IMR-90 (cell line): ENCODE results near the gene CDHR3.

Experiments
- BHLHE40 ChIP-seq: fragments of 150-350 bp; IDR thresholded peaks from 2 replicates; pipeline ENCODE4 v1.6.1; 2016; ENCODE audit warnings: mild to moderate bottlenecking, low read depth, low read length
- CEBPB ChIP-seq: IDR thresholded peaks from 2 replicates; pipeline ENCODE4 v1.6.1; 2012; ENCODE audit warnings: low read depth, low read length, improper control_type of control experiment
- CHD1 ChIP-seq: IDR thresholded peaks from 2 replicates; pipeline ENCODE4 v1.6.1; 2012; ENCODE audit warnings: low read depth, low read length, improper control_type of control experiment
- FOS ChIP-seq: fragments of 150-350 bp; IDR thresholded peaks from 2 replicates; pipeline ENCODE4 v1.6.1; 2016; ENCODE audit warnings: low read depth, low read length
- MAFK ChIP-seq: IDR thresholded peaks from 2 replicates; pipeline ENCODE4 v1.6.1; 2012; ENCODE audit warnings: low read depth, low read length, improper control_type of control experiment
- MAZ ChIP-seq: IDR thresholded peaks from 2 replicates; pipeline ENCODE4 v1.6.1; 2012; ENCODE audit warnings: low read depth, mild to moderate bottlenecking, low read length, improper control_type of control experiment, moderate library complexity, borderline replicate concordance
- MXI1 ChIP-seq: IDR thresholded peaks from 2 replicates; pipeline ENCODE4 v1.6.1; 2012; ENCODE audit warnings: low read depth, mild to moderate bottlenecking, low read length, moderate library complexity, borderline replicate concordance
- POLR2A ChIP-seq: IDR thresholded peaks from 2 replicates; pipeline ENCODE4 v1.6.1; 2012; ENCODE audit warnings: mild to moderate bottlenecking, low read depth, low read length
- RAD21 ChIP-seq: IDR thresholded peaks from 2 replicates; pipeline ENCODE4 v1.6.1; 2012; ENCODE audit warnings: low read length, improper control_type of control experiment
- RCOR1 ChIP-seq: IDR thresholded peaks from 2 replicates; pipeline ENCODE4 v1.6.1; 2012; ENCODE audit warnings: mild to moderate bottlenecking, low read length, improper control_type of control experiment; ENCODE audit not compliant: insufficient replicate concordance
- RFX5 ChIP-seq: IDR thresholded peaks from 2 replicates; pipeline ENCODE4 v1.8.0; 2012; ENCODE audit warnings: low read depth, mild to moderate bottlenecking, low read length, moderate library complexity
- SMC3 ChIP-seq: fragments of 150-350 bp; IDR thresholded peaks from 2 replicates; pipeline ENCODE4 v1.6.1; 2016; ENCODE audit warnings: low read depth, mild to moderate bottlenecking, antibody characterized with exemption, low read length, moderate library complexity
- TF ChIP-seq, protein P1 (sequence below): conservative IDR thresholded peaks from 2 replicates; pipeline ENCODE4 v1.5.1; 2012; ENCODE audit warnings: mild to moderate bottlenecking, low read depth, low read length, improper control_type of control experiment
- TF ChIP-seq, protein P2 (sequence below): fragments of 150-350 bp; IDR thresholded peaks from 2 replicates; pipeline ENCODE4 v1.6.1; 2017; ENCODE audit warnings: mild to moderate bottlenecking, antibody characterized with exemption, low read length, low read depth

DNA sequence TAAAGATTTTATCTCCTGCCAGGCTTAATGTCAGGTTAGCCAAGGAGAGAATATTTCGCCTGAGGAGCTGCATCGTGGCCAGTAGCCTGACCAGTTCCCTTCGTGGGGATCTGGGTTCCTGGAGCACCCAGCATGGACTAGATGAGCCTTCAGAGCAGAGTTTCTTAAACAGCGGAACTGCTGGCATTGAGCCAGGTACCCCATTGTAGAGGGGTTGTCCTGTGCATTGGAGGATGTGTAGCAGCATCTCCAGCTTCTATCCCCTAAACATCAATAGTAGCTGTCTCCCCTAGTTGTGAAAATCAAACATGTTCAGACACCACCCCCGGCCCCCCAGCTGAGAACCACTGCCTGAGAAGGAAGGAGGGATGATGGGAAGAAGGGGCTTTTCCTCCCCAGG, 36.2 kb downstream of the CDHR3 start:
- TF ChIP-seq, protein P1, sequence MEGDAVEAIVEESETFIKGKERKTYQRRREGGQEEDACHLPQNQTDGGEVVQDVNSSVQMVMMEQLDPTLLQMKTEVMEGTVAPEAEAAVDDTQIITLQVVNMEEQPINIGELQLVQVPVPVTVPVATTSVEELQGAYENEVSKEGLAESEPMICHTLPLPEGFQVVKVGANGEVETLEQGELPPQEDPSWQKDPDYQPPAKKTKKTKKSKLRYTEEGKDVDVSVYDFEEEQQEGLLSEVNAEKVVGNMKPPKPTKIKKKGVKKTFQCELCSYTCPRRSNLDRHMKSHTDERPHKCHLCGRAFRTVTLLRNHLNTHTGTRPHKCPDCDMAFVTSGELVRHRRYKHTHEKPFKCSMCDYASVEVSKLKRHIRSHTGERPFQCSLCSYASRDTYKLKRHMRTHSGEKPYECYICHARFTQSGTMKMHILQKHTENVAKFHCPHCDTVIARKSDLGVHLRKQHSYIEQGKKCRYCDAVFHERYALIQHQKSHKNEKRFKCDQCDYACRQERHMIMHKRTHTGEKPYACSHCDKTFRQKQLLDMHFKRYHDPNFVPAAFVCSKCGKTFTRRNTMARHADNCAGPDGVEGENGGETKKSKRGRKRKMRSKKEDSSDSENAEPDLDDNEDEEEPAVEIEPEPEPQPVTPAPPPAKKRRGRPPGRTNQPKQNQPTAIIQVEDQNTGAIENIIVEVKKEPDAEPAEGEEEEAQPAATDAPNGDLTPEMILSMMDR: no peak
- TF ChIP-seq RFX5 (no peak), POLR2A (no peak), FOS (no peak), RAD21 (no peak), RCOR1 (no peak), MAZ (no peak), MAFK (no peak), CEBPB (no peak), BHLHE40 (no peak), SMC3 (no peak), MXI1 (no peak), CHD1 (no peak)
- TF ChIP-seq, protein P2, sequence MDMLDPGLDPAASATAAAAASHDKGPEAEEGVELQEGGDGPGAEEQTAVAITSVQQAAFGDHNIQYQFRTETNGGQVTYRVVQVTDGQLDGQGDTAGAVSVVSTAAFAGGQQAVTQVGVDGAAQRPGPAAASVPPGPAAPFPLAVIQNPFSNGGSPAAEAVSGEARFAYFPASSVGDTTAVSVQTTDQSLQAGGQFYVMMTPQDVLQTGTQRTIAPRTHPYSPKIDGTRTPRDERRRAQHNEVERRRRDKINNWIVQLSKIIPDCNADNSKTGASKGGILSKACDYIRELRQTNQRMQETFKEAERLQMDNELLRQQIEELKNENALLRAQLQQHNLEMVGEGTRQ: no peak
